ENCODE data around the gene OSTM1. TPM values are rescaled to one million over a fixed set of nuclear protein-coding genes. Genes with fewer than 3 reads are reported as not detected.

Gene OSTM1
- total and polyA plus RNA-seq, 10 of the 15 experiments (the other 5 are each of a cell fraction or from before 2014, with no cell fraction given), result 3.0 to 17.1 (median 5.8) TPM

GRCh38 chr6:108113557-108114519 lies 39.3 kb upstream of the OSTM1 start (continued):
- TF ChIP-seq CHD4 (IDR thresholded peaks at IDR 0.05) (no peak), POU2F2 (IDR thresholded peaks at IDR 0.05; ENCODE audit: borderline replicate concordance, low read depth, low read length) (no peak), IRF5 (IDR thresholded peaks at IDR 0.05; ENCODE audit: borderline replicate concordance) (no peak), ATF7 (IDR thresholded peaks at IDR 0.05; ENCODE audit: low read depth) (no peak), IKZF1 (conservative IDR thresholded peaks at IDR 0.05) (no peak), ZNF274 (IDR thresholded peaks at IDR 0.05; ENCODE audit: insufficient read depth, insufficient read length) (no peak), SP1 (IDR thresholded peaks at IDR 0.05; ENCODE audit: low read depth, low read length) (no peak), NFXL1 (IDR thresholded peaks at IDR 0.05; ENCODE audit: borderline replicate concordance) (no peak), KAT2A (conservative IDR thresholded peaks at IDR 0.05; ENCODE audit: control insufficient read depth, low read depth, low read length) (no peak)

- Histone ChIP-seq H3K79me2 (ENCODE audit: control insufficient read depth, insufficient read depth, low read length) (no peaks in the 10 kb centered on the region), H3K27ac (ENCODE audit: control insufficient read depth, insufficient read depth) (no peak overlapping the region), H2AFZ (ENCODE audit: control insufficient read depth, low read depth, low read length) (no peak overlapping the region), H3K9me3 (replicated peaks; ENCODE audit: control insufficient read depth, insufficient read depth, low read length) (no peaks in the 10 kb centered on the region), H3K9ac (ENCODE audit: control insufficient read depth, insufficient read depth, low read length) (no peak overlapping the region), H4K20me1 (ENCODE audit: control insufficient read depth, insufficient read depth) (no peaks in the 10 kb centered on the region), H3K27me3 (replicated peaks in 1 of 2; ENCODE audit: control insufficient read depth in 2 of 2, insufficient read depth in 2 of 2, low read length in 1 of 2) (peaks cover 2 to 9% of the 10 kb centered on the region in 2 experiments; a peak in 3 of 4 replicates), H3K4me2 (ENCODE audit: control insufficient read depth, insufficient read depth) (no peak overlapping the region), H3K36me3 (ENCODE audit: control insufficient read depth in 2 of 2, insufficient read depth in 2 of 2, low read length in 1 of 2) (no peaks in the 10 kb centered on the region), H3K4me3 (no peak overlapping the region), H3K4me1 (ENCODE audit: control insufficient read depth, insufficient read depth, low read length) (no peaks in the 10 kb centered on the region)
- intact Hi-C loops (cut with micrococcal nuclease; ENCODE audit: unreplicated experiment), result no loop called here
- BruUV-seq (replicated peaks), result no TSS peak
- SMC1A ChIA-PET (ENCODE audit: uncharacterized antibody, unreplicated experiment), result interaction anchor here (0.6 kb wide), 1 partner anchor 436 kb away, joined by 3 read pairs; no protein-coding TSS in a partner anchor
- RAD21 ChIA-PET (ENCODE audit: unreplicated experiment), result no interaction called here
- CTCF ChIA-PET, result interaction anchor here (0.7 kb wide), 1 partner anchor 128 kb away, joined by 3 read pairs; no protein-coding TSS in a partner anchor
- DNase-seq (ENCODE audit: low read depth, low spot score), result no peak
- FAIRE-seq, result no peak
- POLR2A ChIA-PET, result no interaction called here
- in situ Hi-C loops (cut with MboI), result no loop called here
- no peak for ATAC-seq
- TF ChIP-seq RUNX3 (IDR thresholded peaks at IDR 0.05; ENCODE audit: low read length), result no peak
- no peak for TF ChIP-seq MLLT1 (IDR thresholded peaks at IDR 0.05)
- no peak for TF ChIP-seq ZNF622 (IDR thresholded peaks at IDR 0.05)
- no peak for TF ChIP-seq KLF5 (IDR thresholded peaks at IDR 0.05; ENCODE audit: partially characterized antibody)
- TF ChIP-seq NFYB (IDR thresholded peaks at IDR 0.05; ENCODE audit: insufficient read depth, low read depth, low read length), result no peak
- TF ChIP-seq ZNF592 (IDR thresholded peaks at IDR 0.05), result no peak
Measured at GRCh38 chr6:108108374-108108773, 33.8 kb upstream of the OSTM1 start.
